BJ (cell line): ENCODE measurements around the gene KRABD2.
"Not testable (repeated sequence)": the region's sequence is repeated elsewhere in the genome, so short reads cannot be mapped to it uniquely, and the experiment has no call there.

Source experiments
- CTCF ChIA-PET: fragments of 350-600 bp; formaldehyde crosslinking; extraction: SDS; loops from one replicate; lab custom pipeline; 2021; ENCODE audit warnings: antibody characterized with exemption, inconsistent platforms; lab: Yijun Ruan, JAX
- POLR2A ChIA-PET: fragments of 300-600 bp; sonication (Branson Sonifier 250); formaldehyde crosslinking; extraction: SDS; loops from one replicate; lab custom pipeline; 2021; ENCODE audit warnings: antibody characterized with exemption; lab: Charles Lee
- DNase-seq: peaks from one replicate; pipeline ENCODE4 v3.0.0-alpha.2; 2011; ENCODE audit warnings: low read depth
- H3K27me3 ChIP-seq: 2 replicates; pipeline ENCODE4 v1.6.0; 2011; ENCODE audit warnings: low read length; ENCODE audit not compliant: control insufficient read depth, insufficient read depth
- H3K36me3 ChIP-seq: 2 replicates; pipeline ENCODE4 v1.5.1; 2011; ENCODE audit warnings: low read length; ENCODE audit not compliant: control insufficient read depth, insufficient read depth
- H3K4me3 ChIP-seq: 2 replicates; pipeline ENCODE4 v1.5.1; 2011; ENCODE audit warnings: low read depth, mild to moderate bottlenecking, control low read depth, low read length
- CTCF ChIP-seq: IDR thresholded peaks from 2 replicates; pipeline ENCODE4 v1.5.1; 2011; ENCODE audit warnings: low read depth, mild to moderate bottlenecking, control low read depth, inconsistent platforms, low read length, moderate library complexity; ENCODE audit not compliant: insufficient read depth

The KRABD2 gene

GRCh38 chr17:8357910-8358309, 18.6 kb downstream of the KRABD2 start:
- POLR2A ChIA-PET = no interaction called here
- Histone ChIP-seq H3K27me3 (no peaks in the 10 kb centered on the region), H3K36me3 (no peaks in the 10 kb centered on the region), H3K4me3 (no peak overlapping the region)
- no peak for DNase-seq
- TF ChIP-seq CTCF = no peak
- CTCF ChIA-PET = no interaction called here

- CTCF ChIA-PET = no interaction called here
- no peak for DNase-seq
- H3K36me3 ChIP-seq = no peaks in the 10 kb centered on the region
- no peak overlapping the region for H3K4me3 ChIP-seq
- POLR2A ChIA-PET = no interaction called here
- TF ChIP-seq CTCF = no peak
- H3K27me3 ChIP-seq = peaks cover 1% of the 10 kb centered on the region; the same call in 1 of the 2 replicates
Observed at GRCh38 chr17:8354236-8354635, 22.3 kb downstream of the KRABD2 start.

GRCh38 chr17:8353736-8354135, 22.8 kb downstream of the KRABD2 start:
- TF ChIP-seq CTCF = no peak
- Histone ChIP-seq H3K36me3 (no peaks in the 10 kb centered on the region), H3K27me3 (peaks cover 1% of the 10 kb centered on the region; the same call in 1 of the 2 replicates), H3K4me3 (no peak overlapping the region)
- POLR2A ChIA-PET = no interaction called here
- no peak for DNase-seq
- CTCF ChIA-PET = no interaction called here

GRCh38 chr17:8350339-8350738, 26.2 kb downstream of the KRABD2 start:
- no peaks in the 10 kb centered on the region for H3K36me3 ChIP-seq
- H3K4me3 ChIP-seq = no peak overlapping the region
- POLR2A ChIA-PET = no interaction called here
- CTCF ChIA-PET = no interaction called here
- no peak for TF ChIP-seq CTCF
- peaks cover 10% of the 10 kb centered on the region for H3K27me3 ChIP-seq
- no peak for DNase-seq

GRCh38 chr17:8347001-8347400, 29.5 kb downstream of the KRABD2 start:
- peaks cover 10% of the 10 kb centered on the region for H3K27me3 ChIP-seq
- H3K36me3 ChIP-seq, DNase-seq, H3K4me3 ChIP-seq, POLR2A ChIA-PET: not testable (repeated sequence)
- CTCF ChIA-PET = interaction anchor here (1.2 kb wide), 1 partner anchor 9 kb away, joined by 3 read pairs; no protein-coding TSS in a partner anchor

- ChIA-PET POLR2A (no interaction called here), CTCF (interaction anchor here (1.2 kb wide), 1 partner anchor 8 kb away, joined by 3 read pairs; no protein-coding TSS in a partner anchor)
- no peak for TF ChIP-seq CTCF
Observed at GRCh38 chr17:8345951-8346665, 30.4 kb downstream of the KRABD2 start.

More at GRCh38 chr17:8345951-8346665, 30.4 kb downstream of the KRABD2 start:
- no peak for DNase-seq
- Histone ChIP-seq H3K27me3 (peaks cover 10% of the 10 kb centered on the region), H3K4me3 (no peak overlapping the region), H3K36me3 (no peaks in the 10 kb centered on the region)
